ENCODE data around the gene ATRIP. TPM values are rescaled to one million over a fixed set of nuclear protein-coding genes. Genes with fewer than 3 reads are reported as not detected.

The ATRIP gene
- total RNA-seq, 4 donors from 2014 or later = 7.5 to 10.5 (median 9.3) TPM

- 51 to 78% methylated on average over 4 of the region's 4 CpGs for WGBS, 2 donors
- Histone ChIP-seq H3K9me3 (no peaks in the 10 kb centered on the region), H3K27me3 (no peaks in the 10 kb centered on the region), H3K27ac (peak overlapping the region in 2 of 4 donors; percentile 9 to 62), H3K4me1 (peaks cover 0 to 11% (median 0%) of the 10 kb centered on the region in 4 donors), H3K4me3 (no peak overlapping the region), H3K36me3 (peaks cover 5 to 100% (median 6%) of the 10 kb centered on the region in 3 donors)
- TF ChIP-seq POLR2A (IDR thresholded peaks at IDR 0.05) (no peak), EP300 (IDR thresholded peaks at IDR 0.05) (no peak), CTCF (IDR thresholded peaks at IDR 0.05) (no peak)
- no peak for DNase-seq (ENCODE audit: low spot score in 2 of 2)
Measured at GRCh38 chr3:48416546-48416945, 30.0 kb upstream of the ATRIP start.

- Histone ChIP-seq H3K9me3 (no peaks in the 10 kb centered on the region), H3K4me1 (peaks cover 0 to 22% (median 0%) of the 10 kb centered on the region in 4 donors), H3K27ac (peak overlapping the region in 1 of 4 donors; percentile 51), H3K27me3 (no peaks in the 10 kb centered on the region), H3K4me3 (no peak overlapping the region), H3K36me3 (peaks cover under 1 to 97% (median 6%) of the 10 kb centered on the region in 3 donors)
- no peak for DNase-seq (ENCODE audit: low spot score in 2 of 2)
- 89 to 95% methylated on average over 14 of the region's 14 CpGs for whole genome bisulfite sequencing, 2 donors
- TF ChIP-seq EP300 (IDR thresholded peaks at IDR 0.05) = no peak
- no peak for TF ChIP-seq CTCF (IDR thresholded peaks at IDR 0.05)
- no peak for TF ChIP-seq POLR2A (IDR thresholded peaks at IDR 0.05)
Measured at GRCh38 chr3:48417529-48418108, 28.9 kb upstream of the ATRIP start.

- WGBS, 2 donors = 81 to 87% methylated on average over 12 to 15 of the region's 17 CpGs
- TF ChIP-seq POLR2A (IDR thresholded peaks at IDR 0.05) = no peak
- TF ChIP-seq CTCF (IDR thresholded peaks at IDR 0.05) = no peak
- no peak for TF ChIP-seq EP300 (IDR thresholded peaks at IDR 0.05)
- H3K9me3 ChIP-seq = no peaks in the 10 kb centered on the region
- DNase-seq (ENCODE audit: low spot score in 2 of 2) = no peak
- peak overlapping the region in 1 of 4 donors; percentile 51 for H3K27ac ChIP-seq
- H3K27me3 ChIP-seq = no peaks in the 10 kb centered on the region
- H3K4me1 ChIP-seq = peaks cover 0 to 27% (median 0%) of the 10 kb centered on the region in 4 donors
- peaks cover 0 to 97% (median 6%) of the 10 kb centered on the region in 3 donors for H3K36me3 ChIP-seq
- H3K4me3 ChIP-seq = no peak overlapping the region
Measured at GRCh38 chr3:48418140-48418539, 28.4 kb upstream of the ATRIP start.

- WGBS, 2 donors = 85 to 91% methylated on average over 8 to 9 of the region's 9 CpGs
Measured at GRCh38 chr3:48418651-48419050, 27.9 kb upstream of the ATRIP start.

More at GRCh38 chr3:48418651-48419050, 27.9 kb upstream of the ATRIP start:
- TF ChIP-seq POLR2A (IDR thresholded peaks at IDR 0.05) (no peak), EP300 (IDR thresholded peaks at IDR 0.05) (no peak), CTCF (IDR thresholded peaks at IDR 0.05) (no peak)
- peaks cover 0 to 30% (median 0%) of the 10 kb centered on the region in 4 donors for H3K4me1 ChIP-seq
- H3K9me3 ChIP-seq = no peaks in the 10 kb centered on the region
- no peak overlapping the region for H3K4me3 ChIP-seq
- no peak for DNase-seq (ENCODE audit: low spot score in 2 of 2)
- H3K27me3 ChIP-seq = no peaks in the 10 kb centered on the region
- H3K36me3 ChIP-seq = peaks cover 0 to 97% (median 8%) of the 10 kb centered on the region in 3 donors
- no peak overlapping the region for H3K27ac ChIP-seq

Measured in tibial nerve (tissue), 4 donors.